Kidney epithelial cell (primary cell): ENCODE data around the gene SLC15A5. TPM values are rescaled to one million over a fixed set of nuclear protein-coding genes. Genes with fewer than 3 reads are reported as not detected.
A peak's percentile ranks its signal among the peaks of the same experiment; 100 is the strongest.

ENCODE experiments used
- DNase-seq: peaks from one replicate; pipeline ENCODE4 v3.0.0-alpha.2; 2010; ENCODE audit warnings: low read depth
- H3K27me3 ChIP-seq: 2 replicates; pipeline ENCODE4 v1.6.0; 2011; ENCODE audit warnings: low read length; ENCODE audit not compliant: control insufficient read depth, insufficient read depth
- H3K36me3 ChIP-seq: 2 replicates; pipeline ENCODE4 v1.5.1; 2011; ENCODE audit warnings: low read length; ENCODE audit not compliant: control insufficient read depth, insufficient read depth
- H3K4me3 ChIP-seq: 2 replicates; pipeline ENCODE4 v1.5.1; 2011; ENCODE audit warnings: low read depth, mild to moderate bottlenecking, control low read depth, low read length
- total RNA-seq: library from RNA; depleted of rRNA; stranded (reverse); fragments of >200 nt; gene quantifications from 2 replicates; pipeline ENCODE4 v1.2.3, GENCODE V29; 2015
- TF ChIP-seq, protein P1 (sequence below): IDR thresholded peaks from 2 replicates; pipeline ENCODE4 v1.5.1; 2011; ENCODE audit warnings: mild to moderate bottlenecking, moderate library complexity, low read length, control low read depth, inconsistent platforms; ENCODE audit not compliant: insufficient read depth, poor library complexity, severe bottlenecking

SLC15A5 gene
- total RNA-seq, 1 donor from 2014 or later: not detected

DNA sequence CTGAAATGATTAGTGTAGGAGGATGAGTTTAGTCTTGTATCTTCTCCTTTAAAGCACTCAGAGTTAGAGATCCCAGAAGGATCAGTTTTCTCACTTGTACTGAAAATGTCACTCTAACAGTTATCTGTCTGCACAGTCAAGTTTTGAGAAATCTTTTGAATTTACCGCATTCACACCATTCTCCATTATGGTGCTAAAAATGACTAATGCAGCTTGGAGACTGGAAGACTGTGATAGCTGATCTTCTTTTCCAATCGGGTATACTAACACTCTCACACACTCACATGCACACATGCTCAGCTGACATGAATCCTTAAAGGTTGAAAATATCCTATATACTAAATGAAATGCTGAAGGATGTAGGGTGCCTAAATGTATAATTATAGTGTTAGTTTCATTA, 65.8 kb downstream of the SLC15A5 start:
- TF ChIP-seq, protein P1, sequence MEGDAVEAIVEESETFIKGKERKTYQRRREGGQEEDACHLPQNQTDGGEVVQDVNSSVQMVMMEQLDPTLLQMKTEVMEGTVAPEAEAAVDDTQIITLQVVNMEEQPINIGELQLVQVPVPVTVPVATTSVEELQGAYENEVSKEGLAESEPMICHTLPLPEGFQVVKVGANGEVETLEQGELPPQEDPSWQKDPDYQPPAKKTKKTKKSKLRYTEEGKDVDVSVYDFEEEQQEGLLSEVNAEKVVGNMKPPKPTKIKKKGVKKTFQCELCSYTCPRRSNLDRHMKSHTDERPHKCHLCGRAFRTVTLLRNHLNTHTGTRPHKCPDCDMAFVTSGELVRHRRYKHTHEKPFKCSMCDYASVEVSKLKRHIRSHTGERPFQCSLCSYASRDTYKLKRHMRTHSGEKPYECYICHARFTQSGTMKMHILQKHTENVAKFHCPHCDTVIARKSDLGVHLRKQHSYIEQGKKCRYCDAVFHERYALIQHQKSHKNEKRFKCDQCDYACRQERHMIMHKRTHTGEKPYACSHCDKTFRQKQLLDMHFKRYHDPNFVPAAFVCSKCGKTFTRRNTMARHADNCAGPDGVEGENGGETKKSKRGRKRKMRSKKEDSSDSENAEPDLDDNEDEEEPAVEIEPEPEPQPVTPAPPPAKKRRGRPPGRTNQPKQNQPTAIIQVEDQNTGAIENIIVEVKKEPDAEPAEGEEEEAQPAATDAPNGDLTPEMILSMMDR: no peak
- no peak for DNase-seq
- Histone ChIP-seq H3K27me3 (no peaks in the 10 kb centered on the region), H3K36me3 (no peaks in the 10 kb centered on the region), H3K4me3 (no peak overlapping the region)

DNA sequence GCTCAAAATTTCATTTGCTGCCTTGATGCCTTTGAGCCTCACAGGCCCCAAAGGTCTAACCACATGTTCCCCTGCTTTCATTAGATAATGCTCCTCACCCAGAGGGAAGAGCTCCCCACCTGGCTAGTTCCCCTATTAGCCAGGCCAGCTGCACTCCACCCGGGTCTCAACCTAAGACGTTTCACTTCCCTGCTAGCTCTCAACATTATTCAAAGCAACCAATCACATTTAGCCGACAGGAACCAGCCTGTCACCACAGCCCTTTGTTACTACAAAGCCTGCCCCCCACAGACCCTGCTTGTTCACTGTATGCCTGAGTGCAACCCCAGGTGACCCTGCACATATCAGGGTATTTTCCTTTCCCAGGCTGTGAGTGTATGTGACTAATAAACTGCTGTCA, 78.6 kb downstream of the SLC15A5 start:
- TF ChIP-seq, protein P1: no peak
- DNase-seq: no peak
- no peak overlapping the region for H3K4me3 ChIP-seq
- no peaks in the 10 kb centered on the region for H3K27me3 ChIP-seq
- H3K36me3 ChIP-seq: no peaks in the 10 kb centered on the region

DNA sequence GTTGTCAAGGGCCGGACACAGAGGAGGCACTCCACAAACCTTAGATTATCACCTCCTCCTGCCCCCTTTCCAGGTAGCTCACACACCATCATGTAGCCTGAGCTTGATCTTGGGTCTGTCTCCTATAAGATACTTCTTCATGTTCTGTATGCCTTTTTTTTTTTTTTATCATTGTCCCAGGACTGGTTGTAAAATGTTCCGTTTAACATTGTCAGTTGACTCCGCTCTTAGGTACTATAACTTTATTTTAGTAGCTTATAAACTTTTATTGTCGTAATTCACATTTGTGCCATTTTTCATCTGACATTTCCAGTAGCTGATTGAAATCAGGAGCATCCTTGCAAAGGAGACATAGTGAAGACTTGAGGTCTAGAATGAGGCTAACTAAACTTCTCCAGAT, 79.9 kb downstream of the SLC15A5 start:
- Histone ChIP-seq H3K36me3 (no peaks in the 10 kb centered on the region), H3K4me3 (no peak overlapping the region), H3K27me3 (no peaks in the 10 kb centered on the region)
- no peak for DNase-seq
- TF ChIP-seq, protein P1: no peak

DNA sequence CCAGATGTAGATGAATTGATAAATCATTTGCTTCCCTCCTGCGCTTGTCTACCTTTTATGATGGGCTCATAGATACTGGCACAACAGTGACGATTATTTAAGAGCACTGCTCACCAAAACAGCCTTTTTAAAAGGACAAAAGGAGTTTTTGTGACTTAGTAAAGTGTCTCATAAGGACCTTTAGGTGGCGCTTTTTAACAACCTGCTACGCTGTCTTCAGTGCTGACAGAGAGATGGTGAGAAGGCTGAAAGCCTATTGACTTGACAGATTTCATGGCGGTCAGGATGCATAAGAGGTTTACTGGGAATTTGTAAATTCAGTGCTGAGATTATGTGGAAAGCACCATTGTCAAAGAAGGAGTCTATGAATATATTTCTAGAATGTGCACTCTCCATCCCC, 87.6 kb downstream of the SLC15A5 start:
- DNase-seq: no peak
- Histone ChIP-seq H3K36me3 (no peaks in the 10 kb centered on the region), H3K27me3 (no peaks in the 10 kb centered on the region), H3K4me3 (no peak overlapping the region)
- TF ChIP-seq, protein P1: peak; percentile 30

DNA sequence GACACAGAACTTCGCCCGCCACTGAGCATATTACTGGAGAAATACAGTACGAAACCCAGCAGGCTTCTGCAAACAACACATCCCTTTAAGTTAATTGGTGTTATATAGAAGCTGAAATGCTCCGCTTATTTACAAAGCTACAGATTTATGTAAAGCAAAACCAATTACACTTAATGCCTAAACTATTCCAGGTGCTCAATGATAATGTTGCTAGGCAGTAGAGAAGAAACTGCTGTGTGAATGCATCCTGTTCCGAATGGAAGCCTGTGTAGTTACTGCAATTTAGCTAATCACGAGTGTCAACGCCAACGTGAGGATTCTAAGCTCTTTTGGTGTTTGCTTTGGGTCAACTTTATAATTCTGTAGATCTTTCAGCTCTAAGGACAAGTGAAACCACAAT, 89.8 kb downstream of the SLC15A5 start:
- no peaks in the 10 kb centered on the region for H3K27me3 ChIP-seq
- TF ChIP-seq, protein P1: no peak
- H3K36me3 ChIP-seq: no peaks in the 10 kb centered on the region
- DNase-seq: no peak
- H3K4me3 ChIP-seq: no peak overlapping the region

DNA sequence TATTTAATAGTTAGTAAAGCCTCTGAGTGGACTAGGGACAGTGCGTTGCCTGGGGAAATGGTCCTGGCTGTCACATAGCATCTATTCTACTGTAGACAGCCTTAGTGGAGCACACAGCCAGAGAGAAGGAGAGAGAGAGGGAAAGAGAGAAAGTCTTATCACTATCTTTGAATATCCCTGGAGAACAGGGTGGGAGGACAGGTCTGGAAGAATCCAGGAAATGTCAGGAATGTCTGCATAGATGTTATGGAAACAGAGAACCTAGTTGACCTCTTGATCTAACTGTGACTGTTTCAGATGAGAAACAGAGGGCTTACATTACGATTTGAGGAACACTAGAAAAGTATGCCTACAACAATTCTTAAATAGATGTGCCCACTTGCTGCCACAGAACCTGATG, 92.8 kb downstream of the SLC15A5 start:
- TF ChIP-seq, protein P1: no peak
- Histone ChIP-seq H3K27me3 (no peaks in the 10 kb centered on the region), H3K4me3 (no peak overlapping the region), H3K36me3 (no peaks in the 10 kb centered on the region)
- no peak for DNase-seq
